ENCODE results near the gene EFCC1. TPM values are rescaled to one million over a fixed set of nuclear protein-coding genes. Genes with fewer than 3 reads are reported as not detected.

Gene EFCC1
- total RNA-seq, 1 experiment from 2014 or later, result 1.0 TPM

DNA sequence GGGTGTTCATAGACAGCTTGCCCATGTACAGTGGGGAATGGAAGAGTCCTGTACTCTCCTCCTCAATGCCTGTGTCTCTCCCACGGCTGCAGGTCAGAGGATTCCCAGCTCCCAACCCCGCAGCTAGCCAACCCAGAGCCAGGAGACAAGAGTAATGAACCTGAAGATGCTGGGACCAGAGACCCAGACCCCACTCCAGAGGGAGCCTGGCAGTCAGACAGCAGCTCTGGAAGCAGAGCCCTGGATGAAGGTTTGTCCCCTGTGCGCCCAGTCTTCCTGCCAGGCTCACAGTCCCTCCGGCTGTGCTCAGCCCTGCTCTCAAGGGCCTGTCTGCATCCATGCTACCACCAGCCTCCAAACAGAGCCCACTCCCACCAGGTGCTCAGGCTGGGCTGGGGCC is 29.5 kb downstream of the EFCC1 start:
- intact Hi-C loops (cut with micrococcal nuclease), result no loop called here

More for the DNA sequence above, 29.5 kb downstream of the EFCC1 start:
- Histone ChIP-seq H2AFZ (ENCODE audit: low read depth, low read length, poor library complexity, severe bottlenecking) (no peak overlapping the region), H3K9me2 (ENCODE audit: insufficient read depth) (no peaks in the 10 kb centered on the region), H3K9me3 (ENCODE audit: control insufficient read depth in 1 of 2, insufficient read depth in 1 of 2, low read depth in 1 of 2, low read length in 2 of 2) (no peaks in the 10 kb centered on the region), H3K36me3 (ENCODE audit: control insufficient read depth in 1 of 2, insufficient read depth in 2 of 2, low read length in 2 of 2) (no peaks in the 10 kb centered on the region), H3K9ac (ENCODE audit: low read length) (no peak overlapping the region), H3K4me2 (ENCODE audit: low read length) (no peak overlapping the region), H3K4me3 (replicated peaks in 1 of 2; ENCODE audit: low read depth in 1 of 2, low read length in 2 of 2) (no peak overlapping the region), H3K27ac (ENCODE audit: low read depth, low read length) (no peak overlapping the region), H3K4me1 (ENCODE audit: control insufficient read depth in 1 of 2, insufficient read depth in 2 of 2, low read length in 2 of 2) (peaks cover 6 to 24% of the 10 kb centered on the region in 2 experiments), H3K27me3 (ENCODE audit: insufficient read depth, low read length) (no peaks in the 10 kb centered on the region), H3K79me2 (ENCODE audit: insufficient read depth, low read length) (no peaks in the 10 kb centered on the region), H4K20me1 (ENCODE audit: insufficient read depth) (no peaks in the 10 kb centered on the region)
- RAD21 ChIA-PET (ENCODE audit: low non-redundant PET in 1 of 2, low total read pairs in 2 of 2, uncharacterized antibody in 2 of 2, unreplicated experiment in 2 of 2), result no interaction called here
- DNase-seq (ENCODE audit: low read depth, low spot score) (no peak), ATAC-seq (no peak)
- no TSS peak for BruUV-seq (replicated peaks)
- TF ChIP-seq SIN3A (IDR thresholded peaks at IDR 0.05; ENCODE audit: low read depth), result no peak
- no peak for TF ChIP-seq ZFX (IDR thresholded peaks at IDR 0.05)
- no peak for TF ChIP-seq ELF1 (IDR thresholded peaks at IDR 0.05; ENCODE audit: borderline replicate concordance, low read depth)
- TF ChIP-seq SRF (IDR thresholded peaks at IDR 0.05; ENCODE audit: low read depth), result no peak
- TF ChIP-seq JUND (IDR thresholded peaks at IDR 0.05), result no peak
- TF ChIP-seq, protein P1, sequence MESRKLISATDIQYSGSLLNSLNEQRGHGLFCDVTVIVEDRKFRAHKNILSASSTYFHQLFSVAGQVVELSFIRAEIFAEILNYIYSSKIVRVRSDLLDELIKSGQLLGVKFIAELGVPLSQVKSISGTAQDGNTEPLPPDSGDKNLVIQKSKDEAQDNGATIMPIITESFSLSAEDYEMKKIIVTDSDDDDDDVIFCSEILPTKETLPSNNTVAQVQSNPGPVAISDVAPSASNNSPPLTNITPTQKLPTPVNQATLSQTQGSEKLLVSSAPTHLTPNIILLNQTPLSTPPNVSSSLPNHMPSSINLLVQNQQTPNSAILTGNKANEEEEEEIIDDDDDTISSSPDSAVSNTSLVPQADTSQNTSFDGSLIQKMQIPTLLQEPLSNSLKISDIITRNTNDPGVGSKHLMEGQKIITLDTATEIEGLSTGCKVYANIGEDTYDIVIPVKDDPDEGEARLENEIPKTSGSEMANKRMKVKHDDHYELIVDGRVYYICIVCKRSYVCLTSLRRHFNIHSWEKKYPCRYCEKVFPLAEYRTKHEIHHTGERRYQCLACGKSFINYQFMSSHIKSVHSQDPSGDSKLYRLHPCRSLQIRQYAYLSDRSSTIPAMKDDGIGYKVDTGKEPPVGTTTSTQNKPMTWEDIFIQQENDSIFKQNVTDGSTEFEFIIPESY (IDR thresholded peaks at IDR 0.05; ENCODE audit: extremely low read depth, insufficient replicate concordance, low read length), result no peak
- no peak for TF ChIP-seq EGR1 (IDR thresholded peaks at IDR 0.05; ENCODE audit: low read depth)
- no peak for TF ChIP-seq POLR2A (IDR thresholded peaks at IDR 0.05; ENCODE audit: borderline replicate concordance, extremely low read depth, insufficient read depth, insufficient read length)
- TF ChIP-seq, protein P2, sequence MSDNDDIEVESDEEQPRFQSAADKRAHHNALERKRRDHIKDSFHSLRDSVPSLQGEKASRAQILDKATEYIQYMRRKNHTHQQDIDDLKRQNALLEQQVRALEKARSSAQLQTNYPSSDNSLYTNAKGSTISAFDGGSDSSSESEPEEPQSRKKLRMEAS (IDR thresholded peaks at IDR 0.05), result no peak
- TF ChIP-seq, protein P3, sequence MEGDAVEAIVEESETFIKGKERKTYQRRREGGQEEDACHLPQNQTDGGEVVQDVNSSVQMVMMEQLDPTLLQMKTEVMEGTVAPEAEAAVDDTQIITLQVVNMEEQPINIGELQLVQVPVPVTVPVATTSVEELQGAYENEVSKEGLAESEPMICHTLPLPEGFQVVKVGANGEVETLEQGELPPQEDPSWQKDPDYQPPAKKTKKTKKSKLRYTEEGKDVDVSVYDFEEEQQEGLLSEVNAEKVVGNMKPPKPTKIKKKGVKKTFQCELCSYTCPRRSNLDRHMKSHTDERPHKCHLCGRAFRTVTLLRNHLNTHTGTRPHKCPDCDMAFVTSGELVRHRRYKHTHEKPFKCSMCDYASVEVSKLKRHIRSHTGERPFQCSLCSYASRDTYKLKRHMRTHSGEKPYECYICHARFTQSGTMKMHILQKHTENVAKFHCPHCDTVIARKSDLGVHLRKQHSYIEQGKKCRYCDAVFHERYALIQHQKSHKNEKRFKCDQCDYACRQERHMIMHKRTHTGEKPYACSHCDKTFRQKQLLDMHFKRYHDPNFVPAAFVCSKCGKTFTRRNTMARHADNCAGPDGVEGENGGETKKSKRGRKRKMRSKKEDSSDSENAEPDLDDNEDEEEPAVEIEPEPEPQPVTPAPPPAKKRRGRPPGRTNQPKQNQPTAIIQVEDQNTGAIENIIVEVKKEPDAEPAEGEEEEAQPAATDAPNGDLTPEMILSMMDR (IDR thresholded peaks at IDR 0.05 in 2 of 3, conservative IDR thresholded peaks at IDR 0.05 in 1 of 3; ENCODE audit: borderline replicate concordance in 1 of 3, insufficient read depth in 1 of 3, low read depth in 2 of 3, low read length in 2 of 3), result no peak
- TF ChIP-seq EZH2 (IDR thresholded peaks at IDR 0.05), result no peak
- no peak for TF ChIP-seq SP1 (IDR thresholded peaks at IDR 0.05; ENCODE audit: low read depth)
- no peak for TF ChIP-seq CEBPB (IDR thresholded peaks at IDR 0.05; ENCODE audit: low read depth)
- CTCF ChIA-PET, result interaction anchor here (1.5 kb wide), 1 partner anchor 23 kb away, joined by 7 read pairs; no protein-coding TSS in a partner anchor
- POLR2A ChIA-PET, result no interaction called here
